Osteocyte (in vitro differentiated cells): ENCODE measurements around the gene OSBP2. TPM values are rescaled to one million over a fixed set of nuclear protein-coding genes. Genes with fewer than 3 reads are reported as not detected.

Source experiments
- DNase-seq: peaks from one replicate; pipeline ENCODE4 v3.0.0; 2021; ENCODE audit warnings: mixed read lengths; ENCODE audit not compliant: unreplicated experiment; ENCODE audit errors: extremely low spot score
- H3K27ac Mint-ChIP-seq: one replicate; pipeline ENCODE4 v1.8.0; 2021; ENCODE audit warnings: mild to moderate bottlenecking, mixed read lengths; ENCODE audit not compliant: unreplicated experiment
- H3K27me3 Mint-ChIP-seq: one replicate; pipeline ENCODE4 v1.8.0; 2021; ENCODE audit warnings: mixed read lengths; ENCODE audit not compliant: unreplicated experiment
- H3K36me3 Mint-ChIP-seq: one replicate; pipeline ENCODE4 v1.8.0; 2021; ENCODE audit warnings: mixed read lengths; ENCODE audit not compliant: unreplicated experiment
- H3K4me1 Mint-ChIP-seq: one replicate; pipeline ENCODE4 v1.8.0; 2021; ENCODE audit warnings: mixed read lengths; ENCODE audit not compliant: unreplicated experiment
- H3K4me3 Mint-ChIP-seq: one replicate; pipeline ENCODE4 v1.8.0; 2021; ENCODE audit warnings: mild to moderate bottlenecking, moderate library complexity, mixed read lengths; ENCODE audit not compliant: unreplicated experiment
- H3K9me3 Mint-ChIP-seq: one replicate; pipeline ENCODE4 v1.8.0; 2021; ENCODE audit warnings: mixed read lengths; ENCODE audit not compliant: unreplicated experiment
- CTCF ChIP-seq: fragments of 200-600 bp; sonication (generic); IDR thresholded peaks from 2 replicates; pipeline ENCODE4 v1.5.0; 2021; ENCODE audit warnings: antibody characterized with exemption, mild to moderate bottlenecking, moderate library complexity
- total RNA-seq: library from RNA; stranded (reverse); gene quantifications from 2 replicates; pipeline ENCODE4 v1.2.1, GENCODE V29; 2021

OSBP2 gene
- total RNA-seq, 1 donor from 2014 or later, result 3.8 TPM

- H3K27me3 Mint-ChIP-seq, result no peaks in the 10 kb centered on the region
- TF ChIP-seq CTCF, result no peak
- H3K27ac Mint-ChIP-seq, result no peak overlapping the region
- H3K4me3 Mint-ChIP-seq, result no peak overlapping the region
- H3K9me3 Mint-ChIP-seq, result no peaks in the 10 kb centered on the region
- no peaks in the 10 kb centered on the region for H3K36me3 Mint-ChIP-seq
- no peak for DNase-seq
- H3K4me1 Mint-ChIP-seq, result peaks cover 7% of the 10 kb centered on the region
Measured at GRCh38 chr22:30689622-30690021, 5.1 kb upstream of the OSBP2 start.

DNA sequence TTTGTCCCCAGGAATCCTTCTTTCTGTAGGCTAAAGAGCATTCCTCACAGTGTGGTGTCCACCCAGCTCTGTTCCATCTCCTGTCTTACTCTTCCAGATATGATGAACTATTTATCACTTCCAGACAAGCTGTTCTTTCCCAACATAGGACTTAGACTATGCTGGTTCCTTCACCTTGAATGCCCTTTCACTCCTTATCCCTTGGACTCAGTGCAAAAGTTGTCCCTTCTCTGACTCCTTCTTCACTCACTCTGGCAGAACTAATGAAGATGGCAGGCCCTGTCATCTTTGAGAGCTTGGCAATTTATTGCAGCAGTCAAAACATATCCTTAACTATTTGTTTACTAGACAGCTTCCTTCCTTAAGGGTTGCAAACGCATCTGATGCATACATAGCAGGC lies 3.5 kb upstream of the OSBP2 start:
- Mint-ChIP-seq H3K36me3 (no peaks in the 10 kb centered on the region), H3K4me3 (no peak overlapping the region), H3K27me3 (no peaks in the 10 kb centered on the region), H3K27ac (no peak overlapping the region), H3K9me3 (no peaks in the 10 kb centered on the region), H3K4me1 (peaks cover 16% of the 10 kb centered on the region)
- DNase-seq, result no peak
- no peak for TF ChIP-seq CTCF

DNA sequence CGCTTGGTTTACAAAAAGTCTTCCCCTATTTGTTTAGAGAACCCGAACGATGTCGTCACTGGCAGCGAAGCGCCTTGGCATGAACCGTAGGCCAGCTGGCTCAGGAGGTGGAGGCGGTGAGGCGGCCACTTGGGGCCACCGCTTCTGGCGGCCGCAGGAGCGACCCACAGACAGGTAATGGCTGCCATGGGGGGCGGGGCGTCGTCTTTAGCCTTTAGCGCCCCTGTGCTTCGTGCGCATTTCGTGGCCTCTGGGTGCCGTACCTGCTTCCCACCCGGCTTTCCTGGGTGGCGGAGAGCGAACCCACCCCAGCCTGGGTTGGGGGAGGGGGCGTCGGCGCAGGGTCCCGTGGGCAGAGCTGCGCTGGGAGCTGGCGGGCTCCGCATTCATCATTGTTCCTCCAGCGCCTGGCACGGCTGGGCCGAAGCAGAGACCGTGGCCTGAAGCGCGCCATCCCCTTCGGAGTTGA lies 469 bp upstream of the OSBP2 start:
- H3K9me3 Mint-ChIP-seq, result no peaks in the 10 kb centered on the region
- peaks cover 16% of the 10 kb centered on the region for H3K4me1 Mint-ChIP-seq
- H3K36me3 Mint-ChIP-seq, result no peaks in the 10 kb centered on the region
- H3K27me3 Mint-ChIP-seq, result no peaks in the 10 kb centered on the region
- DNase-seq, result no peak
- H3K4me3 Mint-ChIP-seq, result peak overlapping the region; percentile 84
- H3K27ac Mint-ChIP-seq, result no peak overlapping the region
- no peak for TF ChIP-seq CTCF

- Mint-ChIP-seq H3K4me1 (peaks cover 16% of the 10 kb centered on the region), H3K4me3 (peak overlapping the region; percentile 71), H3K36me3 (no peaks in the 10 kb centered on the region), H3K9me3 (no peaks in the 10 kb centered on the region), H3K27me3 (no peaks in the 10 kb centered on the region), H3K27ac (peak overlapping the region; percentile 40)
- TF ChIP-seq CTCF, result no peak
- no peak for DNase-seq
Measured at GRCh38 chr22:30695351-30695851, 727 bp downstream of the OSBP2 start.

DNA sequence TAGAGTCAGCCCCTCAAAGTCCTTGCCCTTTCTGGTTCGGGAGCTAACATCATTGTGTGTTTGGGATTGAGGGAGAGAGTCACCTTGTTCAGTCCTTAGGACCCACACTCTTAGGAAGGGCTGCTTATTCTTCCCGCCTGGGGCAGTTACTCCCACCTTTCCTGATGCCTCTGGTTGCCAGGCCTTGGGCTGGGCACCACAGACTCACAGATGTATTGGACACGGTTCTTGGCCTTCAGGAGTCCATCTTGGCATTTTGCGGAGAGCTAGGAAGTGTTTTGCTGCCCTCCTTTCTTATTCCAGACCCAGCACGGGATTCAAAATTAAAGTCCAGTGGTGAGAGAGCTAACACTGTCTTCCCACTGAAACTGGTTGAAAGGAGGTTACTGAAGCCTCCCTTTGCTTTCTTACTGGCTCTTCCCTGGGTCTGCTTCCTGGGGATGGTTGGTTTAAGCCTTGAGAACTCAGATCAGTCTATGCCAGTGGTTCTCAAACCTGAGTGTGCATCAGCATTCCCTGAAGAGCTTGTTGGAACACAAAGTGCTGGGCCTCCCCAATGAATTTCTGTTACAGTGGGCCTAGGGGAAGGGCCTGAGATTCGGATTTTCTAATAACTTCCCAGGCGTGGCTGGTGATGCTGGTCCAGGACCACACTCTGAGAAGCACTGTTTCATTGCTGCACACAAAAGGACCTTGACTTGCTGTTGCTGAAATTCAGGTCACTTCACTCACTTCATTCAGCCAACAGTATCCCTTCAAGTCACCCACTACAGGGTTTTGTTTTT lies 1.4 kb downstream of the OSBP2 start:
- H3K36me3 Mint-ChIP-seq, result no peaks in the 10 kb centered on the region
- no peak for TF ChIP-seq CTCF
- peaks cover 16% of the 10 kb centered on the region for H3K4me1 Mint-ChIP-seq
- no peaks in the 10 kb centered on the region for H3K27me3 Mint-ChIP-seq
- peak overlapping the region; percentile 40 for H3K27ac Mint-ChIP-seq
- DNase-seq, result no peak
- H3K9me3 Mint-ChIP-seq, result no peaks in the 10 kb centered on the region
- H3K4me3 Mint-ChIP-seq, result peak overlapping the region; percentile 71
